ENCODE results near the gene PRKAR2B.

DNA sequence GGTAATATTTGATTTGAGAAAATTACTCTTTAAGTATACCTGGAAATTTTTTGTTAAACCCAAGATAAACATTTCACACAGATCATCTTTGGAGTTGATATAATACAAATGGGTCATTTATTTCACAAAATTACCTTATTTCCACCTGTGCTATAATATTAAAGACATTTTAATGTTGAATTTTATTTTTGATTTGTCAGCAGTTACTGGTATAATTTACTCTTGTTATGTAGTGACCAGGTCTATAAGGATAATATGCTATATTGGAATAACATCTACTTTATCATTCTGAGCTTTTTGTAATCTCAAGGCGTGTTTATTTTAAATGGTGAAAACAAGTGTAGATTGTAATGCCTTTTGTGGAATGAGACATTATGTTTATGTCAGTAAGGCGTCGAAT, 26.6 kb downstream of the PRKAR2B start:
- TF ChIP-seq, protein P1, sequence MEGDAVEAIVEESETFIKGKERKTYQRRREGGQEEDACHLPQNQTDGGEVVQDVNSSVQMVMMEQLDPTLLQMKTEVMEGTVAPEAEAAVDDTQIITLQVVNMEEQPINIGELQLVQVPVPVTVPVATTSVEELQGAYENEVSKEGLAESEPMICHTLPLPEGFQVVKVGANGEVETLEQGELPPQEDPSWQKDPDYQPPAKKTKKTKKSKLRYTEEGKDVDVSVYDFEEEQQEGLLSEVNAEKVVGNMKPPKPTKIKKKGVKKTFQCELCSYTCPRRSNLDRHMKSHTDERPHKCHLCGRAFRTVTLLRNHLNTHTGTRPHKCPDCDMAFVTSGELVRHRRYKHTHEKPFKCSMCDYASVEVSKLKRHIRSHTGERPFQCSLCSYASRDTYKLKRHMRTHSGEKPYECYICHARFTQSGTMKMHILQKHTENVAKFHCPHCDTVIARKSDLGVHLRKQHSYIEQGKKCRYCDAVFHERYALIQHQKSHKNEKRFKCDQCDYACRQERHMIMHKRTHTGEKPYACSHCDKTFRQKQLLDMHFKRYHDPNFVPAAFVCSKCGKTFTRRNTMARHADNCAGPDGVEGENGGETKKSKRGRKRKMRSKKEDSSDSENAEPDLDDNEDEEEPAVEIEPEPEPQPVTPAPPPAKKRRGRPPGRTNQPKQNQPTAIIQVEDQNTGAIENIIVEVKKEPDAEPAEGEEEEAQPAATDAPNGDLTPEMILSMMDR (IDR thresholded peaks at IDR 0.05; ENCODE audit: low read depth, low read length) = no peak
- no peak for TF ChIP-seq EZH2phosphoT487 (IDR thresholded peaks at IDR 0.05; ENCODE audit: low read depth)

Measured in OCI-LY3 (cell line).